ENCODE results near the gene NFIX.
A peak's percentile ranks its signal among the peaks of the same experiment; 100 is the strongest.

Gene NFIX

GRCh38 chr19:13104360-13104847 is 109.1 kb downstream of the NFIX start:
- peak in 1 of 2 donors; percentile 53 for DNase-seq (ENCODE audit: low read depth in 2 of 2)

DNA sequence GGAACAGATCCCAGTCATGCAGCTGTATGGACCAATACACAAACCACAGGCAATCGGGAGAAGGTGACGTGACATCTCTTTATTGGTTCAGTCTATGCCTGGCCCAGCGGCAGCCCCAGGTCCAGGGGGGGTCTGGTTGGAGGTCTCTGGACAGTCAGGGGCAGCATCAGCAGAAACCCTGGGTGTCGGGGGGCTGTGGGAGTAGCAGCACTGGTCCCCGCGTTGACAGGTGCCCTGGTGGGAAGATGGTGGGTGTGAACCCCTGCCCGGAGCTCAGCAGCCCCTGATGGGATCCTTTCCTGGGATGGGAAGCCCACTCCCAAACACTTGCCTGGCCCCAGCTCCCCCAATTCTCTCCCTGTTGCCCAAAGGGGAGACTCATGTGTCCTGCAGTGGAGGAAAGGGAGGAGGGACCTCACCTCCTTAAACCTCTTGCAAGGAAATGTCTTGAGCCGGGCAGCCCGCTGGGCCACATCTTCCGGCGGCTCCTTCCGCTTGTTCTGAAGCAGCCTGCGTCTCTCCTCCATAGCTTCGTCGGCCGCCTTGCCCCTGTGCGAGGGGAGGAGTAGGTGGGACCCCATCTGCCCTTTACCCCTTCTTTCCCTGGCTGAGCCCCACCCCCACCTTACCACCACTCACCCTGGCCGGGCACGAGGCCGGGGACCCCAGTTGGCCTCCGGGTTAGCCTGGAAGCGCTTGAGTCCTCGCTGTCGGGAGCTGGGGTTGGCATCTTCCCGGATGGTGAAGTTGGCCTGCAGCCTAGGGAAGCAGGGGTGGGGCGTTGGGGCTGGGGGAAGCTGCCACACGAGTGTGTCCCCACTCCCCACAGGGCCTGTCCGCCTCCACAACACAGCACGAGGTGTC is 109.8 kb downstream of the NFIX start:
- no peak for DNase-seq (ENCODE audit: low read depth in 2 of 2)

- no peak for DNase-seq (ENCODE audit: low read depth in 2 of 2)
These were observed 114.3 kb downstream of the NFIX start for GRCh38 chr19:13109361-13110098.

- no peak for DNase-seq (ENCODE audit: low read depth in 2 of 2)
These were observed 114.9 kb downstream of the NFIX start for GRCh38 chr19:13110099-13110610.

GRCh38 chr19:13112555-13112954 is 117.3 kb downstream of the NFIX start:
- no peak for DNase-seq (ENCODE audit: low read depth in 2 of 2)

- DNase-seq (ENCODE audit: low read depth in 2 of 2): no peak
These were observed 120.6 kb downstream of the NFIX start for GRCh38 chr19:13115936-13116281.

DNA sequence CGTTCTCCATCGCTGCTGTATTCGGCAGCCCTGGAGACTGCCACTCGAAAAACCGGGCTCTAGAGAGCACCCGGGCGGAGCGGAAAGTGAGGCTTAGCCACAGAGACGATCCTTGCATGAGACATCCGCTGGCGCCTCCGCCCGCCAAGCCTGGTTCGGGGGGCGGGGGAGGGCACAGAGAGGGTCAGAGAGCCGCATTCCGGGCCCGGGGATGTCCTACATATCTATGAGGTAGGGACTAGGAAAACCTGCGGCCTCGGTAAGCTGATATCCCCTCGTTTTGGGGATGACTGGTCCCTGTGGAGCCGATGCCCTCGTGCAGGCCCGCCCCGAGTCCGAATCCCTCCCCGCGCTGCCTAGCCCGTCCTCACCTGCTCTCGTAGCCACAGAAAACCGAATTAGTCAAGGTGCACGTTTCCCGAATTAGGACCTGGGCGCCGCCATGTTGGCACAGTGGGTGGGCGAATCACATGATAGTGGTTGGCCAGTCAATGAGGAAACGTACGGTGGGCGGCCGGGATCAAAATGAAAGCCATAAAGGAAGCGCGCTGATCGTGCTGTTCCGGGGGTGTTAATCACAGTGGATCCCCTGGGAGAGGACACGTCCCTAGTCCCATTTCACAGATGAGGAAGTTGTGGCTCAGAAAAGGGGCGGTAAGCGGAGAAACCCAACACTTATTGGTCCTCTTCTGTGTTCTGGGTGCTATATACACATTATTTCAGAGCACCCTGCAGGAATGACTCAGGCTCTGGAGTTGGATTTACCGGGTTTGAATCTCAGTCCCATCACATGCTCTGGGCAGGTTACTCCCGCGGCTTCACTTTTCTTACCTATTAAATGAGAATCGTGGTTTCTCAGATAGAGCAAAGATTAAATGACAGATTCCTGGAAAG is 121.3 kb downstream of the NFIX start, which contains the start of gene TRMT1:
TSS of gene TRMT1 (minus strand) at position 459 of the 894 bp plus-strand sequence. CDS start at position 118, 341 bp downstream.
- DNase-seq (ENCODE audit: low read depth in 2 of 2): peak; percentile 74 to 77

DNA sequence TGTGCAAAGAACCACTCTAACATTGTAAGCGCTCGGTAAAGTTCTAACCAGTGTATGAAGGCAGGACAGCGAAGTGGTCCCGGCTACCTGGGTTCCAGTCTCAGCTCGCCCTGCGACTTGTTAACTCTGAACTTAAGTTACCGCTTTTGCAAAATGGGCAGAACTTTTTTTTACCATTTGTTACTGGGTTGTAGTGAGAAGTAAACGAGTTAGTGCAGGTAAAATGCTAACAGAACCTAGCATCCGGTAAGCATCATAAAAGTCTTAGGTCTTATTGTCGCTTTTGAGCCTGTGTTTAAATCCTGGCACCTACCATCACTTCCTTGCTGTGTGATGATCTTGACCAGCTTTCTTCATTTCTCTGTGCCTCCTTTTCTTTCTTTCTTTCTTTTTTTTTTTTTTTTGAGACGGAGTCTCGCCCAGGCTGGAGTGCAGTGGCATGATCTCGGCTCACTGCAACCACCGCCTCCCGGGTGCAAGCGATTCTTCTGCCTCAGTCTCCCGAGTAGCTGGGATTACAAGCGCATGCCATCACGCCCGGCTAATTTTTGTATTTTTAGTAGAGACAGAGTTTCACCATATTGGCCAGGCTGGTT is 122.0 kb downstream of the NFIX start:
- no peak for DNase-seq (ENCODE audit: low read depth in 2 of 2)

GRCh38 chr19:13117772-13118423 is 122.6 kb downstream of the NFIX start, which contains the start of gene NACC1:
TSS of gene NACC1 (plus strand) at chr19:13118264. CDS start at chr19:13135208, 16,944 bp downstream.
- DNase-seq (ENCODE audit: low read depth in 2 of 2): peak; percentile 71 to 79

DNA sequence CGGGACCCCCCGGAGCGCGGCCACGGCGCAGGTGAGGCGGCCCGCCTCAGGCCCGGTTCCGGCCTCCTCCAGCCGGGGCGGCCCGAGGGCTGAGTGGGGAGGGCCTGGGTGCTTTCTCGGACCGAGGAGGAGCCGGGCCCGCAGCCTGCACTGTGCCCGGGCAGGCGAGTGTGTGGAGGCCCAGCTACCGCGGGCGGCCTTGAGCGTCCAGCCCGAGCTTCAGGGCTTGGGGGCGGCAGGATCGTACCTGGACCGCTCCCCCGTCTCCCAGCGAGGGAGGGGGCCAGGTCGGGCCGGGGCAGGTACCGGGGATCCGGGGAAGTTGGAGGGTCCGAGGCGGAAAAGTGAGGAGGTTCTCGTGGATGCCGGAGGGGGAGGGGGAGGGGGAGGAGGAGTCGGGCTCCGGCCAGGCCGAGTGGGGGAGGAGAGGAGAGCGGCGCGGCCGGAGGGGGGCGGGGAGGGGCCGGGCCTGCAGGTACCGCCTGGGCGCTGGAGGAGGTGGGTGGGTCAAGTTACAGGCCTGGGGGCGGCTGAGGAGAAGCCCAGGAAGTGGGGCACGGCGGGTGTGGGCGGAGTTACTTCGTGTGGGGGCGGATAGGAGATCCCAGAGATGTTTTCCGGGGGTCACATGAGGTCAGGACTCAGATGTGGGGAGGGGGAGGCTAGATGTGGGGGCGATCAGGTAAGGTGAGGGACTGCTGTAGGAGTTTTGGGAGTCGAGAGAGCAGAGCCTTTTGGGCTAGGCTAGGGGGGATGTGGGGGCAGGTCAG is 123.3 kb downstream of the NFIX start:
- DNase-seq (ENCODE audit: low read depth in 2 of 2): no peak

GRCh38 chr19:13119627-13120026 is 124.4 kb downstream of the NFIX start:
- DNase-seq (ENCODE audit: low read depth in 2 of 2): no peak

DNA sequence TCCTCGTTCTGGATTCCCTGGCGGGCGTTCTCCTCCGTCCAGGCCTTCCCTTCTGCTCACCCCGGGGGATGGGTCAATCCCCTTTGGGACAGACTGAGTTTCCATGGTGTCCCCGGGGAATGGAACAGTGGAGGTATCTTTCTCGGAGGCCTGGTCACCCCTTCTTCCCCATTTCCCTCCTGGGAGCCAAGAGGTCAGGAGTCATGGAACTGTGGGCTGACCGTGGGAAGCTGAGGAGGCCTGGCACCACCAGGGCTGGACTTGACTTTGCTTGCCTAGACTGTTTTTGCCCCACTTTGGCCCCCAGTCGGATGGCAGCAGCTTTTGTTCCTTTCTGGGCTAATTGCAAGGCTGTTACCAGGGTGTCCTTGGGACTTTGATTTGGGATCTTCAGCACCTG is 124.8 kb downstream of the NFIX start:
- no peak for DNase-seq (ENCODE audit: low read depth in 2 of 2)

DNA sequence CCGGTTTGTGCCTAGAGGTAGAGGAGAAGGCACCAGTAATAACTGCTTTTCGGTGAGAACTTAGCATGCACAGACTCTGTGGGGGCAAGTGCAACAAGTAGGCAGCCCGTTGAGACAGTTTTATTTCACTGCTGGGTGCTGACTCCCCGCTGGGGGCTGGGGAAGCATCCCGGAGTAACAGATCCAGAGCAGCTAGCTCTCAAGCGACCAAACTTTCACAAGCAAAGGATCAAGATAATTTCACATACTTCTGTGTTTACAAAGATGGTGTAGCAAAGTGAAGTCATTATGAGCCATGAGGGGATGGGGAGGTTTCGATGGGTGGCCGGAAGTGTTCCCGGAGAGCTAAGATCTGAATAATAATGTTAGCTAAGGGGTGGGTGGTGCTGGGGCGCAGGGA is 125.5 kb downstream of the NFIX start:
- DNase-seq (ENCODE audit: low read depth in 2 of 2): no peak

DNA sequence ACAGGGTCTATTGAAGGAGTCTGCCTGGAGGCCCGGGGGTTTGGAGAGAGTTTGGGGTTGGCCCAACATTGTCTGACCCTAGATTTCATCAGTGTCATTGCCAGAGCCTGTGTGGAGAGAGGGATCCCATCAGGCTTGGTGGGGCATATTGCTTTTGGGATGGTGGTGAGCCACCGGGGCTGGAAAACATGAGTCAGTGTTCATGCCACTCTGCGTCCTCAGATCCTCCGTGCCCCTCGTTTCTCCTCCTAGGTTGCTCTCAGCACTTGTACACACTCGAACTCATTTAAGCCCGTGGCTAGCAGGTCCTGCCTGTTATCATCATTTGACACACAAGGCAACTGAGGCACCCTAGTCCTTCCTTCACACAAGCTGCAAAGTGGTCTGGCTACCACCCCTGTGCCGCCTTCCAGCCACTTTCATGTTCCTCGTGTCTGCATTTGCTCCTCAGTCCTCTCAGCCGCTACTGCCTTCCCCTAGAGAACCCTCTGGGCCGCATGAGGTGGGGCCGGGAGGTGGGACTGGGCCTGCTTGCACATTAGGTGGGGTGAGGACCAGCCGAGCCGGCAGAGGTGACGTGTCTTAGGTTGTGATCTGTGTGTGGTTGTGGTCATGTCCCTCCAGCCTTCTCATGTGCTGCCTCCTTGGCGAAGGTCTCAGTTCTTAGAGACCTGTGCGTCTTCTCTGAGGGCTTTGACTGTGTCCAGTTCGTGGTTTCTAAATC is 126.4 kb downstream of the NFIX start:
- no peak for DNase-seq (ENCODE audit: low read depth in 2 of 2)

DNA sequence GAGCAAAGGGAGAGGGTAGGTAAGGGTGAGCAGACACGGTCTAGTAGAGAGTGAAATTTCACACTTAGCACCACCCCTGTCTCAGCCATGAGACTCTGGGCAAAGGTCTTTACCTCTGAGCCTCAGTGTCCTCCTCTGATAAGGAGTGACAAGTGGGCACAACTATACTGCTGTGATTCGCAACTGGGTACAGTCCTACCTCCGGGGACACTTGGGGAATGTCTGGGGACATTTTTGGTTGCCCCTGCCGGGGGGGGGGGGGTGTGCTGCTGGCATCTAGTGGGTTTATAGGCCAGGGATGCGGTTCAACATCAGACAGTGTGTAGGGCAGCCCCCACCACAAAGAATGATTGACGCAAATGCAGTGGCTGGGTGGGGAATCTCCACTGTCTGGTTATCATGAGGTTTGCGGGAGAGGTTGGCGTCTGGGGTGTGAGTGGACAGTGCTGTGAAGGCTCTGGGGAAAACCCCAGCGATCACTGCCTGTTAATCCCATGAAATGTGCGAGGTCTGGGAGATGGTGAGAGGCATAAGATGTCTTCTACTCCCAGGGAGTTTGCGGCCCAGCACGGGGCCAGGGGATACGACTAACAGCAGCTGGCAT is 127.1 kb downstream of the NFIX start:
- no peak for DNase-seq (ENCODE audit: low read depth in 2 of 2)

- no peak for DNase-seq (ENCODE audit: low read depth in 2 of 2)
These were observed 128.0 kb downstream of the NFIX start for GRCh38 chr19:13122980-13123957.

DNA sequence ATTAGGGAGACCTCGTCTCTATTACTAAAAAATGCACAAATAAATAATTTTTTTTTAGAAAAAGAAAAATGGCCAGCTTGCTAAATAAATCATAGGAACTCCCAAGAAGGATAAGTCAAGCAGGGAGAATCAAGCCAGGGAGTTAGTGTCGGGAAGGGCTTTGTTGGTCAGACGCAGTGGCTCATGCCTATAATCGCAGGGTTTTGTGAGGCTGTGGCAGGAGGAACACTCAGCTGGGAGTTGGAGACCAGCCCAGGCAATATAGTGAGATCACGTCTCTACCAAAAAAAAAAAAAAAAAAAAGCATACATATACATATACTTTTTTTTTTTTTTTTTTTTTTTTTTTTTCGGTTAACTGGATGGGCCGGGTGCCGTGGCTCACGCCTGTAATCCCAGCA is 131.8 kb downstream of the NFIX start:
- no peak for DNase-seq (ENCODE audit: low read depth in 2 of 2)

Data from stimulated activated CD8-positive, alpha-beta memory T cell treated with anti-CD3 and anti-CD28 coated beads, Interleukin-7, amount 100 ng/mL, for 1 hour (primary cell).